Measurements from ENCODE around the gene PAPPA2. TPM values are rescaled to one million over a fixed set of nuclear protein-coding genes. Genes with fewer than 3 reads are reported as not detected.
A peak's percentile ranks its signal among the peaks of the same experiment; 100 is the strongest.

PAPPA2 gene
- polyA plus RNA-seq, 3 donors, result 64.4 to 90.1 (median 65.1) TPM

DNA sequence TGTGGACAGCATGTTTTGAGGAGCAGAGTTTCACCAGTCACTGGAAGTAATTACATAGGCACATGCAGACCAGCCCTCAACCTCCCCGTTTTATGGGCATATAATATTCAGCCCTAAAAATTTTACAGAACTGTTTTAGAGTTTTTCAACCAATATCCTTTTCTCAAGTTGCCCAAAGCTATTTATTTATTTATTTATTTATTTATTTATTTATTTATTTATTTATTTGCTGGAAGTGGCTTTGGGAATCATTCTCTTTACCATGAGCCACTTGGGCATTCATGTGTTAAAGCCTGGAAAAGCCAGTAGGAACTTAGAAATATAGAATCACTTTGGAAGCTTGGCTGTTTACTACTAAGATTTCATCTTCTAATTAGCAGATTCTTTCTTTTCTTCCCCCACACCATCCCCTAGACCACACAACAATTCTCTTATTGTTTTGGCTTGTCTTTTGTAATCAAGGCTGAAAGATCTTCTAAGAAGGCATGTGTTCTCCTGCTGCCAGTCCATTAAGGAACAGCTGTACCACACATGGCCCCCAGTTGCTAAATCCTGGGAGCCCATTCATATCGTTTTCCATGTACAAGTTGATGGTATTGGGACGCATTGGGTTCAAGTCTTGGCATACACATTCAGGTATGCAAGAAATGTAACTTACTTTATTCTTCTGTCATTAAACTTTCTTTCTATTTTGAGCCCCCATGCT is 220.0 kb downstream of the PAPPA2 start:
- DNase-seq (ENCODE audit: low read depth in 3 of 3, low spot score in 2 of 3), result no peak

DNA sequence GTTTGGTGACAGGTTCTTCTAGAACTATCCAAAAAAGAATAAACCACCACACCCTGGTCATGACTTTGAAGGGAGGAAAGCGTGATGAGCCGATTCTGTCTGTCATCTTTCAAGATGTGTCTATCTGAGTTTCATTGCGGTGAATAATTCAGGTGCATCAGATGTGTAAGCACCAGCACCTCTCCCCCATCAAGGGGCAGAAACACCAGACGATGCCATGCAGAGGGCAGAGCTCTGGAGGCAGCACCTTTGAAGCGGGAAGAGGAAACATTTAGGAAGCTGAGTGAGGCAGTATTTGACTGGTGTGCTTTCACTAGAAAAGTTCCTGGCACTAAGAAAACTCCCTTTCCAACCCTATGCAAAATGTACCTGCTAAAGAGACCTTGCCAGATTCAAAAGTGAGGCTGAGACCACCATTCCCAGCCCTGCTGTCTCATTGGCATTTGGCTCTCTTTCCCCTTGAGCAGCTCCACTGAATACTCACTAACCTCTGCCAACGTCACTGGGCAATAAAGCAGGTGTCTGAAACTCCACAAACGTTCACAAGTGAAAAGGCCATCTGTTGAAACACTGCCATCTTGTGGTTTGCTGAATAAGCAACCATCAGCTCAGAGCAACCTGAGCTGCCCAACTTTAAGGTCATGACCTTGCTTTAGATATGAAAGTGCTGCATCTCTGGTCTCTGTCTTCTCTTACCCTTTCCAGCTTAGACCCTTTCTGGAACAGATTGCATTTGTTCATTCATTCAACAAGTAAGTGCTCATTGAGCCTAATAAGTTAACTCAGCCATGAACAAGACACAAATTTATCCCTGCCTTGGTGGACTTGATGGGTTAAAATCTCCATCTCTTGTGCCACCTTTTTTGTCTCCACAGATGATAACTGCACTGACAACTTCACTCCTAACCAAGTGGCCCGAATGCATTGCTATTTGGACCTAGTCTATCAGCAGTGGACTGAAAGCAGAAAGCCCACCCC is 228.6 kb downstream of the PAPPA2 start:
- DNase-seq (ENCODE audit: low read depth in 3 of 3, low spot score in 2 of 3), result peak; percentile 27 to 57 (median 47)

DNA sequence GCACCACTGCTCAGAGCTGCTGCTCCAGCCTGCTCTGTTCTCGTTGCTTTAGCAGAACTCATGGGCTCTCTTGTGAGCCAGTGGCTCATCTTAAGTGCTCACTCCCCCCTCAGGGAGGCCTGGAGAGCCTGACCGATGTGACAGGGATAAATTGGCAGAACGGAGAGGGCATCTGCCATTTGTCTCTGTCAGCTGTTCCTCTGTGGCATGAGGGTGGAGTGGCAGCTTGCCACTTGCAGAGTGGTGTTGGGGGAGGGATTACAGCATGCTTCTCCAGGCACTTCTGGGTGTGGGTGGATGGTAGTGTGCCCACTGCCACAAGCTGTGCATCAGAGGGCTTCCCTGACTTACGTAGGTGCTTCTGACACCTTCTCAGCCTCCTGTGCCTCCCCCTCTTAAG is 229.5 kb downstream of the PAPPA2 start:
- DNase-seq (ENCODE audit: low read depth in 3 of 3, low spot score in 2 of 3), result no peak

DNA sequence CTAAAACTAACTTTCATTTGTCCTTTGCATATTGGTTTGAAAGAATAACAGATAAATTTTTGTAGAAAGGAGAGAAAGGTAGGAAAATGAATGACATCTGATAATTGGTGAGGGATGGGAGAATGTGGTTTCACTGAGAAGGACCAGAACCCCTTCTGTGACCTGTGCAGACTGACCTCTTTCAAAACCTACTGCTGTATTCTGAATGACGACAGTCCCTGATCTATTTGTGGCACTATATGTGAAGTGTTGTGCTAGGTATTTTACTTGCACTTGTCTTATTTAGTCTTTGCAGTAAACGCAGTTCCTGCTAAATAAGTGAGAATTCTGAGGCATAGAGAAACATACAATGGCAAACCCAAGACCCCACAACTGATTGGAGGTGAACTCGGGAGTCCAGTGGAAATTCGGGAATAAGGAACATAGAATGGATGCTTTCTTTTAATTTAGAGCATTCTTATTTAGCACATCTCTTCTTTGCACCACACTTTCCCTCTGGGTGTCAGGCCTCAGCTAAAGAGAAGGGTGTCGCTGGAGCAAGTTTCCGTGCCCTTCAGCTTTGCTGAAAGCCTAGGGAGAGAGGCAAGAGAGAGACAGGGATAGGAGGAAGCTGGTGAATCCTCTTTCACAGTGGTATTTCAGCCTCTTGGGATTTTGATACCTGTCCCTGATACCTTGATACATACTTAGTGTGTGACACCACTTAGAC is 230.2 kb downstream of the PAPPA2 start:
- no peak for DNase-seq (ENCODE audit: low read depth in 3 of 3, low spot score in 2 of 3)

GRCh38 chr1:176693697-176694329 is 230.8 kb downstream of the PAPPA2 start:
- no peak for DNase-seq (ENCODE audit: low read depth in 3 of 3, low spot score in 2 of 3)

GRCh38 chr1:176694713-176695112 is 231.7 kb downstream of the PAPPA2 start:
- no peak for DNase-seq (ENCODE audit: low read depth in 3 of 3, low spot score in 2 of 3)

- peak; percentile 43 to 75 (median 67) for DNase-seq (ENCODE audit: low read depth in 3 of 3, low spot score in 2 of 3)
Measured at GRCh38 chr1:176696109-176696508, 233.1 kb downstream of the PAPPA2 start.

GRCh38 chr1:176696689-176697088 is 233.7 kb downstream of the PAPPA2 start:
- DNase-seq (ENCODE audit: low read depth in 3 of 3, low spot score in 2 of 3), result no peak

DNA sequence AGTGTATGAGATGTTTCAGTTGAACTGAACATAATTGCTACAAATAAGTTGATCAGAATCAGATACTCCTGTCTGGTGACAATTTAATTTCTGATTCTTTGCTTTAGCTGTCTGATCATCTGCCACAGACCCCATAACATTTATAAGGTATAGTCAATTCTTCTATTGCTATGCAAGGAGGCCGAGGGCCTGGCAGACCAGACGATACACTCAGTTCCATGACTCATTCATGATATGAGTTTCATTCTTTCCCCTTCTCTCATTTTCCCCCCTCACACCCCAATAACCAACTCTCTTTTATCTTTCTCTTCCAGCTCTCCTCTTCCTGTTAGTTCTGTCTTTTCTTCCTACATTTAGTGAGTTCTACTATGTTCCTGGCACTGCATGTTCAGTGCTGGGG is 236.8 kb downstream of the PAPPA2 start:
- DNase-seq (ENCODE audit: low read depth in 3 of 3, low spot score in 2 of 3), result no peak

DNA sequence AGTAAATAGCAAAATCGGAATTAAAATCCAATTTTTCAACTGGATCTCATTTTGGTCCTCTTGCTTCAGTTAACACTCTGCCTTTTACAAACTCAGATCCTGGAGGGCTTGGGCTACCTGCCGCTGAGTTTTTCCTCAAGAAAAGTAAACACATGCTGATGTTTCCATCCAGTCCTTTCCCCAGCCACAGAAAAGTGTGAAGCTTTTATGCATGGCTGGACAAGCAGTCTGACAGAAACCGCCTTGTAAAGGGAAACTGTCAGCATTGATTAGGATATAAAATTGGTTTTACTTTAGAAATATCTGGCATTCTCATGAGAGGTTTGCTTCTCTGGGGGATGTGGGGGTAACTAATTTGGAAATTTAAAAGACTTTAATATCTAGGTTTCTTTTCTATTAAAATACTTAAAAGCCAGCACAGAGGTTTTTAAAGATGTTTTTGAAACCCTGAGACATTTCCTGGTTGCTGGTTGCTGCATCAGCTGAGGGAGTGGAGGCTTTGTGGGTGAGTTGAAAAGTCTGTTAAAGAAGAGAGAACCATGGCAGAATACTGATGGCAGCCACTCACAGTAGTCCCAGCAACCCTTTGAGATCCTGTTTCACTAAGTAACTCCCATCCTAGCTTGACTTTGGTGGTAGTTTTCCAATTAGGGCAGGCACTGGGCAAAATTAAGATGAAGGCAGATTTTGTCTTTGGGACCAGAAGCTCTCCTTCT is 238.3 kb downstream of the PAPPA2 start:
- DNase-seq (ENCODE audit: low read depth in 3 of 3, low spot score in 2 of 3), result no peak

GRCh38 chr1:176702901-176703300 is 239.9 kb downstream of the PAPPA2 start:
- no peak for DNase-seq (ENCODE audit: low read depth in 3 of 3, low spot score in 2 of 3)

DNA sequence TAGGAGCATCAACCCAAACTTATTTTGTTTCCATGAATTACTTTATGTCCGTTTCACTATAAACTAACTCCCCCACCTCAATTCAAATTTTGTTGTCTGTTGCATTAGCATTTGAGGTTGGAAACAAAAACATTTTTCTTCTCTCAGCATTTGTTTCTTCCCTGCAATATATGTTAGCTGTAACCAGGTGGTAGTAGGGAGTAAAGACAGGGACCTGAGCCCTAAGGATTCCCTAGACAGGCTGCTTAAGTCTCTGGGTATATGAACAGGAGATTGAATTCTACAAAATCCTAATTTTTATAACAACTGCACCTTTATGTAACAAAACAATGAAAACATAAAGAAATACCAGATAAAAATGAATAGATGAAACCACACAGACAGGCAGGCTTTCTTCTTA is 242.6 kb downstream of the PAPPA2 start:
- no peak for DNase-seq (ENCODE audit: low read depth in 3 of 3, low spot score in 2 of 3)

GRCh38 chr1:176717066-176717750 is 254.2 kb downstream of the PAPPA2 start:
- no peak for DNase-seq (ENCODE audit: low read depth in 3 of 3, low spot score in 2 of 3)

GRCh38 chr1:176719447-176719846 is 256.5 kb downstream of the PAPPA2 start:
- DNase-seq (ENCODE audit: low read depth in 3 of 3, low spot score in 2 of 3), result no peak

DNA sequence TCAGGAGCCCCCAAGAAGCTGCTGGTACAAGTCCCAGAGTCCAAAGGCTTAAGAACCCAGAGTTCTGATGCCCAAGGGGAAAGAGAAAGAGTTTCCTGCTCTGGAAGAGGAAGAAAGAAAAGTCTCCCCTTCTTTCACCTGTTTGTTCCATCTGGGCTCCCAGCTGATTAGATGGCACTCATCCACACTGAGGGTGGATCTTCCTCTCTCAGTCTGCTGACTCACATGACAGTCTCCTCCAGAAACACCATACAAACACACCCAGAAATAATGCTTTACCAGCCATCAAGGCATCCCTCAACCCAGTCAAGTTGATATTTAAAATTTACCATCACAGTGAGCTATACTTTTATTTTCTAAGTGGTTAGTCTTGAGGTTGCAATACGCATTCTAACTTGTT is 257.9 kb downstream of the PAPPA2 start:
- DNase-seq (ENCODE audit: low read depth in 3 of 3, low spot score in 2 of 3), result no peak

DNA sequence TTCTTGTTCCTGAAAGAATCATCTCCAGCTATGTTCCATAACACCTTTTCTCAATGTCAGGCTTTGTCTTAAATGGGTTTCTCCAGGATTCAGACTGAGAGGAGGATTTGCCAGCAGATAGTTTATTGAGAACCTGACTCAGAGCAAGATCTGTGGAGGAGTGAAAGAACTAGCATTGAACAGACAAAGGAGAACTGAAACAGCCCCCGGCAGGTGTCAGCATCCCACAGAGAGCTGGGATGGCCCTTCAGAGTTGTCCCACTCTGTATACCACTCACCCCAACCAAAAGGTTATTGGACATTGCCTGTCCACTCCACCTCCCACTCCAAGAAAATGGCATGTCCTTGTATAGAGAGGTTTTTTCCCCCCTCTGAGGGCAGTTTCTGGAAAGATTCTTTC is 270.7 kb downstream of the PAPPA2 start:
- DNase-seq (ENCODE audit: low read depth in 3 of 3, low spot score in 2 of 3), result no peak

GRCh38 chr1:176735201-176735600 is 272.2 kb downstream of the PAPPA2 start:
- DNase-seq (ENCODE audit: low read depth in 3 of 3, low spot score in 2 of 3), result no peak

- DNase-seq (ENCODE audit: low read depth in 3 of 3, low spot score in 2 of 3), result no peak
Measured at GRCh38 chr1:176736015-176736414, 273.0 kb downstream of the PAPPA2 start.

- DNase-seq (ENCODE audit: low read depth in 3 of 3, low spot score in 2 of 3), result no peak
Measured at GRCh38 chr1:176741181-176741580, 278.2 kb downstream of the PAPPA2 start.

Measured in right renal cortex interstitium (tissue), 3 donors.